B cell (primary cell): Measurements from ENCODE around the gene METTL4. TPM values are rescaled to one million over a fixed set of nuclear protein-coding genes. Genes with fewer than 3 reads are reported as not detected.

Experiments used
- ATAC-seq: fragments of 200-7000 bp; cut with Tn5 transposase; one replicate; pipeline ENCODE4 v1.10.0; 2021; ENCODE audit warnings: low read depth, mild to moderate bottlenecking, moderate number of reproducible peaks, moderate library complexity
- CTCF ChIA-PET: fragments of 350-600 bp; sonication (Branson Sonifier 250); formaldehyde crosslinking; loops from one replicate; lab custom pipeline; 2021; ENCODE audit warnings: antibody characterized with exemption, inconsistent platforms; lab: Charles Lee
- POLR2A ChIA-PET: fragments of 350-600 bp; sonication (Branson Sonifier 250); formaldehyde crosslinking; loops from one replicate; lab custom pipeline; 2021; ENCODE audit warnings: antibody characterized with exemption; lab: Charles Lee
- DNase-seq: peaks from one replicate; pipeline ENCODE4 v3.0.0; 2013
- H2AFZ ChIP-seq: 2 replicates; pipeline ENCODE4 v1.6.1; 2012; ENCODE audit warnings: mild to moderate bottlenecking, low read depth, low read length; ENCODE audit not compliant: insufficient read depth, poor library complexity, severe bottlenecking
- H3K27ac ChIP-seq, 2 donors: 1 replicate in 1 of 2; 2 replicates in 1 of 2; pipeline ENCODE4 v1.5.1; 2012 to 2013; ENCODE audit warnings: low read length in 2 of 2, mild to moderate bottlenecking in 2 of 2, moderate library complexity in 1 of 2
- H3K27me3 ChIP-seq, 4 experiments: fragments of 200-600 bp in 1 of 4; sonication (generic) in 1 of 4; replicated peaks in 1 of 4; 1 replicate in 2 of 4; 2 replicates in 2 of 4; pipeline versions ENCODE4 v1.6.1 to v1.7.0; 2013 to 2016; ENCODE audit warnings: low read length in 3 of 4, mild to moderate bottlenecking in 2 of 4, mixed read lengths in 1 of 4, moderate library complexity in 1 of 4; ENCODE audit not compliant: insufficient read depth in 4 of 4, control insufficient read depth in 3 of 4; ENCODE audit errors: control extremely low read depth in 1 of 4
- H3K36me3 ChIP-seq, 2 experiments: replicated peaks in 1 of 2; 1 replicate in 1 of 2; 2 replicates in 1 of 2; pipeline versions ENCODE4 v1.6.1 to v1.7.1; 2013; ENCODE audit warnings: low read length in 1 of 2; ENCODE audit not compliant: insufficient read depth in 2 of 2, control insufficient read depth in 1 of 2; ENCODE audit errors: control extremely low read depth in 1 of 2, extremely low read depth in 1 of 2
- H3K4me1 ChIP-seq, 2 donors: fragments of 200-600 bp in 1 of 2; sonication (generic) in 1 of 2; 1 replicate in 1 of 2; 2 replicates in 1 of 2; pipeline versions ENCODE4 v1.5.1 to v1.6.1; 2013 to 2017; ENCODE audit warnings: low read length in 2 of 2; ENCODE audit not compliant: control insufficient read depth in 2 of 2, insufficient read depth in 2 of 2
- H3K4me2 ChIP-seq: replicated peaks from 2 replicates; pipeline ENCODE3; 2012; ENCODE audit warnings: mild to moderate bottlenecking, low read depth, low read length; ENCODE audit not compliant: poor library complexity, severe bottlenecking
- H3K4me3 ChIP-seq, 5 experiments: fragments of 200-600 bp in 1 of 5; sonication (generic) in 1 of 5; 1 replicate in 3 of 5; 2 replicates in 2 of 5; pipeline versions ENCODE4 v1.5.1 to v1.7.0; 2011 to 2016; ENCODE audit warnings: low read length in 4 of 5, mild to moderate bottlenecking in 4 of 5, low read depth in 2 of 5, control low read depth in 1 of 5, moderate library complexity in 1 of 5; ENCODE audit not compliant: insufficient read depth in 1 of 5; ENCODE audit errors: control extremely low read depth in 1 of 5, extremely low read depth in 1 of 5
- H3K79me2 ChIP-seq: fragments of 200-600 bp; sonication (generic); one replicate; pipeline ENCODE4 v1.6.0; 2016; ENCODE audit warnings: low read length; ENCODE audit not compliant: control insufficient read depth, insufficient read depth
- H3K9ac ChIP-seq: fragments of 200-600 bp; sonication (generic); 2 replicates; pipeline ENCODE4 v1.6.1; 2017; ENCODE audit warnings: mild to moderate bottlenecking, low read length, moderate library complexity
- H3K9me3 ChIP-seq, 3 donors: one replicate each; pipeline versions ENCODE4 v1.6.1 to v1.7.1; 2013; ENCODE audit warnings: low read length in 2 of 3; ENCODE audit not compliant: control insufficient read depth in 2 of 3, insufficient read depth in 1 of 3; ENCODE audit errors: control extremely low read depth in 1 of 3
- H4K20me1 ChIP-seq: 2 replicates; pipeline ENCODE4 v1.6.0; 2012; ENCODE audit warnings: mild to moderate bottlenecking, low read length; ENCODE audit not compliant: insufficient read depth, control insufficient read depth, poor library complexity, severe bottlenecking
- H3K27ac Mint-ChIP-seq: one replicate; pipeline ENCODE4 v1.8.0; 2021; ENCODE audit warnings: mixed read lengths
- H3K27me3 Mint-ChIP-seq: one replicate; pipeline ENCODE4 v1.8.0; 2021; ENCODE audit warnings: mixed read lengths
- H3K4me1 Mint-ChIP-seq: one replicate; pipeline ENCODE4 v1.8.0; 2021; ENCODE audit warnings: mixed read lengths
- H3K4me3 Mint-ChIP-seq: one replicate; pipeline ENCODE4 v1.8.0; 2021; ENCODE audit warnings: mixed read lengths
- H3K9me3 Mint-ChIP-seq: one replicate; pipeline ENCODE4 v1.8.0; 2022; ENCODE audit warnings: mixed read lengths; ENCODE audit not compliant: insufficient read depth
- EZH2 ChIP-seq: IDR thresholded peaks from 2 replicates; pipeline ENCODE4 v1.6.1; 2012; ENCODE audit warnings: borderline replicate concordance, low read depth, mild to moderate bottlenecking, moderate library complexity, low read length; ENCODE audit not compliant: insufficient read depth, poor library complexity, severe bottlenecking
- WGBS: methylation state at CpG from one replicate; pipeline ENCODE4 v1.1.5; 2013; ENCODE audit warnings: missing lambda C conversion rate; ENCODE audit not compliant: insufficient coverage; 5-methylcytosine and 5-hydroxymethylcytosine counted together
- intact Hi-C: fragments of 100-400 bp; cut with micrococcal nuclease; formaldehyde crosslinking; loops from one replicate; pipeline ENCODE4 v1.10.0; 2022
- polyA plus RNA-seq: library from polyadenylated mRNA; depleted of rRNA; stranded (reverse); fragments of >200 nt; gene quantifications from 2 replicates; pipeline ENCODE4 v1.2.3, GENCODE V29; 2012
- total RNA-seq, 2 donors: library from RNA; stranded (reverse); fragments of 120-200 nt in 1 of 2; gene quantifications; 1 replicate in 1 of 2; 2 replicates in 1 of 2; pipeline versions ENCODE4 v1.2.3 to v1.2.4, GENCODE V29; 2013 to 2022
- TF ChIP-seq, protein P1 (sequence below): fragments of 200-600 bp; IDR thresholded peaks from one replicate; pipeline ENCODE4 v1.8.0; 2022; ENCODE audit warnings: antibody characterized with exemption, mild to moderate bottlenecking

METTL4 gene
- total and polyA plus RNA-seq, 2 donors (not counting 1 experiment from before 2014, with no cell fraction given), result 12.9 to 31.6 TPM

DNA sequence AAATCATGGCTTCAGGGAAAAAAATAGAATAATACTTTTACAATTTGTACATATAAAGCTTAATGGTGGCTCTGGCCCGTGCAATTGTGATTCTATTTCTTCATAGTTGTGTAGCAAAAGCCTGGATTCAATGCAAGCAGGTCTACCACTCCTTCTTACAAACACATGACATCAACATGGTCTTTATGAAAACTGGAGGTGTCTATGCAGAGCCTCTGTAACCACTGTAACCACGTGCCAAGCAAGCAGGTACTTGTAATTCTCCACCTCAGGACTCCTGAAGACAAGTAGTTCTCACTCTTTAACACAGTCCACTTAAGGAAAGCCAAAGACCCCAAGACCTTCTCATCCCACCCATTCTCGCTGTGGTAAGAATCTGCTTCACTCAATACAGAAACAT is 62.6 kb downstream of the METTL4 start:
- H3K9me3 Mint-ChIP-seq, result no peaks in the 10 kb centered on the region
- no peak for ATAC-seq
- no peak overlapping the region for H3K4me3 Mint-ChIP-seq
- Histone ChIP-seq H4K20me1 (no peaks in the 10 kb centered on the region), H3K4me3 (no peak overlapping the region), H3K9me3 (no peaks in the 10 kb centered on the region), H3K4me1 (no peaks in the 10 kb centered on the region), H2AFZ (no peak overlapping the region), H3K27me3 (no peaks in the 10 kb centered on the region), H3K36me3 (no peaks in the 10 kb centered on the region), H3K9ac (no peak overlapping the region), H3K27ac (no peak overlapping the region), H3K79me2 (no peaks in the 10 kb centered on the region), H3K4me2 (no peak overlapping the region)
- intact Hi-C loops, result no loop called here
- no peak overlapping the region for H3K27ac Mint-ChIP-seq
- ChIA-PET CTCF (no interaction called here), POLR2A (no interaction called here)
- WGBS, result 100% methylated on average over 1 of the region's 3 CpGs
- TF ChIP-seq EZH2, result no peak
- TF ChIP-seq, protein P1, sequence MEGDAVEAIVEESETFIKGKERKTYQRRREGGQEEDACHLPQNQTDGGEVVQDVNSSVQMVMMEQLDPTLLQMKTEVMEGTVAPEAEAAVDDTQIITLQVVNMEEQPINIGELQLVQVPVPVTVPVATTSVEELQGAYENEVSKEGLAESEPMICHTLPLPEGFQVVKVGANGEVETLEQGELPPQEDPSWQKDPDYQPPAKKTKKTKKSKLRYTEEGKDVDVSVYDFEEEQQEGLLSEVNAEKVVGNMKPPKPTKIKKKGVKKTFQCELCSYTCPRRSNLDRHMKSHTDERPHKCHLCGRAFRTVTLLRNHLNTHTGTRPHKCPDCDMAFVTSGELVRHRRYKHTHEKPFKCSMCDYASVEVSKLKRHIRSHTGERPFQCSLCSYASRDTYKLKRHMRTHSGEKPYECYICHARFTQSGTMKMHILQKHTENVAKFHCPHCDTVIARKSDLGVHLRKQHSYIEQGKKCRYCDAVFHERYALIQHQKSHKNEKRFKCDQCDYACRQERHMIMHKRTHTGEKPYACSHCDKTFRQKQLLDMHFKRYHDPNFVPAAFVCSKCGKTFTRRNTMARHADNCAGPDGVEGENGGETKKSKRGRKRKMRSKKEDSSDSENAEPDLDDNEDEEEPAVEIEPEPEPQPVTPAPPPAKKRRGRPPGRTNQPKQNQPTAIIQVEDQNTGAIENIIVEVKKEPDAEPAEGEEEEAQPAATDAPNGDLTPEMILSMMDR, result no peak
- no peaks in the 10 kb centered on the region for H3K4me1 Mint-ChIP-seq
- no peak for DNase-seq
- H3K27me3 Mint-ChIP-seq, result peaks cover 2% of the 10 kb centered on the region

DNA sequence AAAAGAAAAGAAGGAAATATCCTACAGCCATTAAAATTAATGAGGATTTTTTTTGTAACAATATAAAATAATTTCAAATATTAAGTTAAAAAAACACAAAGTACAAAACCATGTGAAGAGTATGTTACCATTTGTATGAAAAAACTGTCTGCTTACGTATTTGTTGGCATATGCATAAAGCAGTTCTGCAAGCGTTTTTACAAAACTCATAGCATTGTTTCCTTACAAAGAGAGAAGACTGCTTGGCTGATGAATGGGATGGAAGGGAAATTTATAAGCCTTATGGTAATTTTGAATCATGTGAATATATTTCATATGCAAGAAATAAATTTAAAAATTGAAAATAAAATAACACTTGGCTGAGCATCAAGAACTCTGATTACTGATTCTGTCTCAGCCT is 63.1 kb downstream of the METTL4 start:
- CTCF ChIA-PET, result no interaction called here
- H3K4me1 ChIP-seq, result no peaks in the 10 kb centered on the region
- WGBS, result no CpG with 5 or more reads among the region's 2 CpGs
- no peak for ATAC-seq
- H3K79me2 ChIP-seq, result no peaks in the 10 kb centered on the region
- no peaks in the 10 kb centered on the region for H3K4me1 Mint-ChIP-seq
- no peak overlapping the region for H3K27ac Mint-ChIP-seq
- no peaks in the 10 kb centered on the region for H4K20me1 ChIP-seq
- no peaks in the 10 kb centered on the region for H3K9me3 ChIP-seq
- H3K27me3 ChIP-seq, result no peaks in the 10 kb centered on the region
- H3K27ac ChIP-seq, result no peak overlapping the region
- H2AFZ ChIP-seq, result no peak overlapping the region
- H3K36me3 ChIP-seq, result no peaks in the 10 kb centered on the region
- peaks cover 2% of the 10 kb centered on the region for H3K27me3 Mint-ChIP-seq
- POLR2A ChIA-PET, result no interaction called here
- no peak overlapping the region for H3K4me2 ChIP-seq
- no peak for DNase-seq
- no peak overlapping the region for H3K4me3 ChIP-seq
- no peak overlapping the region for H3K9ac ChIP-seq
- H3K9me3 Mint-ChIP-seq, result no peaks in the 10 kb centered on the region
- intact Hi-C loops, result no loop called here
- TF ChIP-seq, protein P1, result no peak
- H3K4me3 Mint-ChIP-seq, result no peak overlapping the region
